ENCODE results near the gene C21orf91.
A peak's percentile ranks its signal among the peaks of the same experiment; 100 is the strongest.

Gene C21orf91

GRCh38 chr21:17848228-17848627, 29.1 kb upstream of the C21orf91 start:
- peak; percentile 85 for DNase-seq (ENCODE audit: low read depth)
- TF ChIP-seq CTCF (IDR thresholded peaks at IDR 0.05; ENCODE audit: insufficient read depth, low read depth, low read length, missing control alignments), result no peak
- no peak overlapping the region for H3K4me3 ChIP-seq (ENCODE audit: low read length)

- no peak for TF ChIP-seq CTCF (IDR thresholded peaks at IDR 0.05; ENCODE audit: insufficient read depth, low read depth, low read length, missing control alignments)
Measured at GRCh38 chr21:17841103-17841502, 21.9 kb upstream of the C21orf91 start.

GRCh38 chr21:17834639-17835354, 15.6 kb upstream of the C21orf91 start:
- DNase-seq (ENCODE audit: low read depth), result no peak
- no peak overlapping the region for H3K4me3 ChIP-seq (ENCODE audit: low read length)
- TF ChIP-seq CTCF (IDR thresholded peaks at IDR 0.05; ENCODE audit: insufficient read depth, low read depth, low read length, missing control alignments), result no peak

More at GRCh38 chr21:17841103-17841502, 21.9 kb upstream of the C21orf91 start:
- H3K4me3 ChIP-seq (ENCODE audit: low read length), result no peak overlapping the region
- no peak for DNase-seq (ENCODE audit: low read depth)

GRCh38 chr21:17829472-17829871, 10.3 kb upstream of the C21orf91 start:
- TF ChIP-seq CTCF (IDR thresholded peaks at IDR 0.05; ENCODE audit: insufficient read depth, low read depth, low read length, missing control alignments), result no peak
- peak; percentile 3 for DNase-seq (ENCODE audit: low read depth)
- H3K4me3 ChIP-seq (ENCODE audit: low read length), result no peak overlapping the region

GRCh38 chr21:17828223-17828622, 9.1 kb upstream of the C21orf91 start:
- peak; percentile 48 for DNase-seq (ENCODE audit: low read depth)
- H3K4me3 ChIP-seq (ENCODE audit: low read length), result no peak overlapping the region
- TF ChIP-seq CTCF (IDR thresholded peaks at IDR 0.05; ENCODE audit: insufficient read depth, low read depth, low read length, missing control alignments), result no peak

GRCh38 chr21:17823846-17824245, 4.7 kb upstream of the C21orf91 start:
- no peak for TF ChIP-seq CTCF (IDR thresholded peaks at IDR 0.05; ENCODE audit: insufficient read depth, low read depth, low read length, missing control alignments)
- no peak for DNase-seq (ENCODE audit: low read depth)
- no peak overlapping the region for H3K4me3 ChIP-seq (ENCODE audit: low read length)

GRCh38 chr21:17821121-17821520, 2.0 kb upstream of the C21orf91 start:
- no peak for DNase-seq (ENCODE audit: low read depth)
- no peak for TF ChIP-seq CTCF (IDR thresholded peaks at IDR 0.05; ENCODE audit: insufficient read depth, low read depth, low read length, missing control alignments)
- H3K4me3 ChIP-seq (ENCODE audit: low read length), result no peak overlapping the region
